Measurements from ENCODE around the gene SLC39A11.

SLC39A11 gene

DNA sequence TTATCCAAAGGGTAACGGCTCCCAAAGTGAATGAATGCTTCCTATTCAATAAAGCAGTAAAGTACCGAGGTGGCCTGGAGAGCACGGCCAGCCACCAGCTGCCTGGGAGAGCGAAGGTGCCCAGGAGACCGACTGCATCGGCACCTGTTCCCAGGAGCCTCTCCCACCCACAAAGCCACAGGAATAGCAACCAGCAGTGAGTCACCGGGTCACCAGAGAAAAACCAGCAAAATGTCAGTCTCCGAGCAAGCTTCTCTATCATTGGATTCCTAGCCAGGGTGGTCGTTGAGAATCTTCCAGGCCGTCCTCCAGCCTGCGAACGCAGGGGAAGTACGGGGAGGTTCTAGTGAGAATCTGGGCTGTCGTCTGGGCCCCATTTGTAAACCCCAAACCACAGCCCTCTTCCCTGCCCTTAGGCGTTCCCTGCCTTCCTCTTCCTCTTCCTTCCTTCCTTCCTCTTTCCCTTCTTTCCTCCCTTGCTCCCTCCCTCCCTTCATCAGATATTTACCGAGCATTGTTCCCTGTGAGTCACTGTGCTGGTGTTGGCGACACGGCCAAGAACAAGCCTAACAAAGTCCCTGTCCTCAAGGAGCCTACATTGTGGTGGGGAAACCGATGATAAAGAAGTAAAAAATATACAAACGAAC, 114.6 kb downstream of the SLC39A11 start:
- H3K79me2 ChIP-seq (ENCODE audit: insufficient read depth, low read depth) = no peaks in the 10 kb centered on the region
- H3K4me3 ChIP-seq (IDR thresholded peaks at IDR 0.05; ENCODE audit: insufficient read depth, low read depth, low read length) = no peak overlapping the region

DNA sequence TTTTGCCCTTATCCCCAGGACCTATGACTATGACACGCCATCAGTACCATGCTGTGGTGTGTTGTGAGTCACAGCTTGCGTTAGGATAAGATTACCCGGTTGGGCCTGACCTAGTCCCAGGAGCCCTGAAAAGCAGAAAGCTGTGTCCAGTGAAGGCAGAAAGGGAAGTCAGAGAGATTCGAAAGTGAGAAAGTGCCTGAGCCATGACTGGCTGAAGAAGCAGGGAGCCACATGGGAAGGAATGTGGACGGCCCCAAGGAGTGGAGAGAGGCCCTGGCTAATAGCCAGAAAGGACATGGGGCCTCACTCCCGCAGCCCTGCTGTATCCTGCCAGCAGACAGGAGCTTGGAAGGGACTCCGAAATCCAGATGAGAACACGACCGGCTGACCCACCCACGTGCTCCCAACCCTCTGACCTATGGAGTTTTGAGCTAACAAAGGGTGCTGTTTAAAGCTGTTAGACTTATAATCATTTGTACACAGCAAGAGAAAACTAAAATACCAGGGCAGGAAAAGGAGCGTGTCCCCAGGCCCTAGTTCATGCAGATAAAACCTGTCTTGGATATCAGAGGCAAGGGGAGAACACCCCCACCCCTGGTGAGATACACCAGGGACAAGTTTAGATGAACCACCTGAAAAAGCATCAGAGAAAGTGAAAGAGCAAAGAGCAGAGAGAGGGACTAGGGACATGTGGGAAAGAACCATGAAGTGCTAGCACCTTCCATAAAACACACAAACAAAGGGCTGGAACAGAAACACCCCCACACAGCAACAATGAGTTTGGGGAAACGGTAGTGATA, 115.3 kb downstream of the SLC39A11 start:
- H3K27ac ChIP-seq = no peak overlapping the region
- H4K20me1 ChIP-seq (ENCODE audit: insufficient read depth) = no peaks in the 10 kb centered on the region
- no peak overlapping the region for H3K9ac ChIP-seq
- no peaks in the 10 kb centered on the region for H3K79me2 ChIP-seq (ENCODE audit: insufficient read depth, low read depth)
- no peak overlapping the region for H2AFZ ChIP-seq (ENCODE audit: low read depth)
- H3K36me3 ChIP-seq (ENCODE audit: insufficient read depth) = no peaks in the 10 kb centered on the region
- no peaks in the 10 kb centered on the region for H3K4me1 ChIP-seq (ENCODE audit: low read depth, poor library complexity, severe bottlenecking)
- H3K4me3 ChIP-seq (IDR thresholded peaks at IDR 0.05; ENCODE audit: insufficient read depth, low read depth, low read length) = no peak overlapping the region
- TF ChIP-seq, protein P1, sequence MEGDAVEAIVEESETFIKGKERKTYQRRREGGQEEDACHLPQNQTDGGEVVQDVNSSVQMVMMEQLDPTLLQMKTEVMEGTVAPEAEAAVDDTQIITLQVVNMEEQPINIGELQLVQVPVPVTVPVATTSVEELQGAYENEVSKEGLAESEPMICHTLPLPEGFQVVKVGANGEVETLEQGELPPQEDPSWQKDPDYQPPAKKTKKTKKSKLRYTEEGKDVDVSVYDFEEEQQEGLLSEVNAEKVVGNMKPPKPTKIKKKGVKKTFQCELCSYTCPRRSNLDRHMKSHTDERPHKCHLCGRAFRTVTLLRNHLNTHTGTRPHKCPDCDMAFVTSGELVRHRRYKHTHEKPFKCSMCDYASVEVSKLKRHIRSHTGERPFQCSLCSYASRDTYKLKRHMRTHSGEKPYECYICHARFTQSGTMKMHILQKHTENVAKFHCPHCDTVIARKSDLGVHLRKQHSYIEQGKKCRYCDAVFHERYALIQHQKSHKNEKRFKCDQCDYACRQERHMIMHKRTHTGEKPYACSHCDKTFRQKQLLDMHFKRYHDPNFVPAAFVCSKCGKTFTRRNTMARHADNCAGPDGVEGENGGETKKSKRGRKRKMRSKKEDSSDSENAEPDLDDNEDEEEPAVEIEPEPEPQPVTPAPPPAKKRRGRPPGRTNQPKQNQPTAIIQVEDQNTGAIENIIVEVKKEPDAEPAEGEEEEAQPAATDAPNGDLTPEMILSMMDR (conservative IDR thresholded peaks at IDR 0.05; ENCODE audit: low read depth, low read length) = no peak
- H3K27me3 ChIP-seq (ENCODE audit: insufficient read depth, low read depth) = no peaks in the 10 kb centered on the region
- no peak overlapping the region for H3K4me2 ChIP-seq

More for the DNA sequence above, 114.6 kb downstream of the SLC39A11 start:
- H3K36me3 ChIP-seq (ENCODE audit: insufficient read depth) = no peaks in the 10 kb centered on the region
- no peak overlapping the region for H3K27ac ChIP-seq
- H3K9ac ChIP-seq = no peak overlapping the region
- H3K4me1 ChIP-seq (ENCODE audit: low read depth, poor library complexity, severe bottlenecking) = no peaks in the 10 kb centered on the region
- H3K4me2 ChIP-seq = no peak overlapping the region
- H2AFZ ChIP-seq (ENCODE audit: low read depth) = no peak overlapping the region
- no peaks in the 10 kb centered on the region for H4K20me1 ChIP-seq (ENCODE audit: insufficient read depth)
- TF ChIP-seq, protein P1 (conservative IDR thresholded peaks at IDR 0.05; ENCODE audit: low read depth, low read length) = no peak
- no peaks in the 10 kb centered on the region for H3K27me3 ChIP-seq (ENCODE audit: insufficient read depth, low read depth)

GRCh38 chr17:72975509-72975908, 117.0 kb downstream of the SLC39A11 start:
- Histone ChIP-seq H3K36me3 (ENCODE audit: insufficient read depth) (no peaks in the 10 kb centered on the region), H3K4me3 (IDR thresholded peaks at IDR 0.05; ENCODE audit: insufficient read depth, low read depth, low read length) (no peak overlapping the region), H4K20me1 (ENCODE audit: insufficient read depth) (no peaks in the 10 kb centered on the region), H3K79me2 (ENCODE audit: insufficient read depth, low read depth) (no peaks in the 10 kb centered on the region), H3K27me3 (ENCODE audit: insufficient read depth, low read depth) (no peaks in the 10 kb centered on the region), H2AFZ (ENCODE audit: low read depth) (no peak overlapping the region), H3K9ac (no peak overlapping the region), H3K4me1 (ENCODE audit: low read depth, poor library complexity, severe bottlenecking) (no peaks in the 10 kb centered on the region), H3K27ac (no peak overlapping the region), H3K4me2 (no peak overlapping the region)
- TF ChIP-seq, protein P1 (conservative IDR thresholded peaks at IDR 0.05; ENCODE audit: low read depth, low read length) = no peak

- TF ChIP-seq, protein P1 (conservative IDR thresholded peaks at IDR 0.05; ENCODE audit: low read depth, low read length) = no peak
- no peaks in the 10 kb centered on the region for H3K27me3 ChIP-seq (ENCODE audit: insufficient read depth, low read depth)
- no peak overlapping the region for H3K9ac ChIP-seq
- H3K4me1 ChIP-seq (ENCODE audit: low read depth, poor library complexity, severe bottlenecking) = no peaks in the 10 kb centered on the region
- no peak overlapping the region for H2AFZ ChIP-seq (ENCODE audit: low read depth)
- no peak overlapping the region for H3K4me3 ChIP-seq (IDR thresholded peaks at IDR 0.05; ENCODE audit: insufficient read depth, low read depth, low read length)
- no peak overlapping the region for H3K4me2 ChIP-seq
- H4K20me1 ChIP-seq (ENCODE audit: insufficient read depth) = no peaks in the 10 kb centered on the region
- H3K27ac ChIP-seq = no peak overlapping the region
- no peaks in the 10 kb centered on the region for H3K36me3 ChIP-seq (ENCODE audit: insufficient read depth)
- H3K79me2 ChIP-seq (ENCODE audit: insufficient read depth, low read depth) = no peaks in the 10 kb centered on the region
Observed at GRCh38 chr17:72974605-72975232, 117.8 kb downstream of the SLC39A11 start.
